H1 (cell line): ENCODE measurements around the gene NHLRC2.

Source experiments
- KDM1A ChIP-seq: fragments of 200-600, 300-600 bp; sonication (generic); IDR thresholded peaks from 2 replicates; pipeline ENCODE4 v1.7.1; 2016; ENCODE audit warnings: mild to moderate bottlenecking, low read length, borderline replicate concordance
- POLR2AphosphoS5 ChIP-seq: IDR thresholded peaks from 2 replicates; pipeline ENCODE4 v1.6.1; 2011; ENCODE audit warnings: low read depth, low read length
- TF ChIP-seq, protein P1 (sequence below): IDR thresholded peaks from 2 replicates; pipeline ENCODE4 v1.6.1; 2011; ENCODE audit warnings: low read depth, mild to moderate bottlenecking, low read length; ENCODE audit not compliant: insufficient read depth

DNA sequence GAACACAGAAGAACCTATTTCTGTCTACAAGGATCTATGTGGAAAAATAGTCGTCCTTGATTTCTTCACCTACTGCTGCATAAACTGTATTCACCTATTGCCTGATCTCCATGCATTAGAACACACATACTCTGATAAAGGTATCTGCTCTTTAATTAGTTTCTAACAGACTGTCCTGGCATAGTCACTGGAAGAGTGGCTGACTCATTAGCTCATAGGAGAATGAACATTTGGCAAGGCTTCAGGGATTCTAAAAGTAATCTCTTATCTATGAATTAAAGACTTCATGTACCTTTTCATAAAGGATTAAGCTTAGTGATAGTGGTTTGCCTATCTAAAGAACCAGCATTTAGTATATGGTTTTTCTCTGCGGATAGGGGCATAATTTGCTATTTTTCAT is 4.1 kb downstream of the NHLRC2 start:
- TF ChIP-seq KDM1A (no peak), POLR2AphosphoS5 (no peak)
- TF ChIP-seq, protein P1, sequence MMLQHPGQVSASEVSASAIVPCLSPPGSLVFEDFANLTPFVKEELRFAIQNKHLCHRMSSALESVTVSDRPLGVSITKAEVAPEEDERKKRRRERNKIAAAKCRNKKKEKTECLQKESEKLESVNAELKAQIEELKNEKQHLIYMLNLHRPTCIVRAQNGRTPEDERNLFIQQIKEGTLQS, result no peak
